B cell (primary cell): ENCODE data around the gene SERBP1.

Experiments
- CTCF ChIP-seq: fragments of 200-600 bp; IDR thresholded peaks from one replicate; pipeline ENCODE4 v1.8.0; 2022; ENCODE audit warnings: antibody characterized with exemption, mild to moderate bottlenecking
- EZH2 ChIP-seq: IDR thresholded peaks from 2 replicates; pipeline ENCODE4 v1.6.1; 2012; ENCODE audit warnings: borderline replicate concordance, low read depth, mild to moderate bottlenecking, moderate library complexity, low read length; ENCODE audit not compliant: insufficient read depth, poor library complexity, severe bottlenecking

- TF ChIP-seq EZH2 (no peak), CTCF (no peak)
Observed at GRCh38 chr1:67459068-67459467, 28.9 kb upstream of the SERBP1 start.
